ENCODE measurements around the gene PTPRE.

DNA sequence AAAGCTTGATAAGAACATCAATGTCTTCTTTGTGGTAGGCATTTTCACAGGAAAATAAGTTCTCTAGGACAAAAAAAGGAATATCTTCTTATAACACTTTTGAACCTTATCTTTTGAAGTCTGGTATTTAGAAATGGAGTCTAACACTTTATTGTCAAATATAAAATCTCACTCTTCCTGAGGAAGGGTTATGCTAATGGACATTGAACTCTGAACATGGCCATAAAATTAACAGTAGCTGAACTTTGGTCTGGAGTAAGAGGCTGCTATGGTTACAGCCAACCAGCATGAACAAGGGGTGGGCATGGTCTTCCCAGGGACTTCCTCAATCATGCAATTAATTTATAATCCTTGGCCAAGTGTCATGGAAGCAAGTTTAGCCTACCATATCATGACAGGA lies 14.2 kb upstream of the PTPRE start, which contains the start of gene CLRN3:
- no peak for TF ChIP-seq RAD21 (IDR thresholded peaks at IDR 0.05; ENCODE audit: insufficient read depth, low read depth, low read length)
- no peak for TF ChIP-seq KAT2A (conservative IDR thresholded peaks at IDR 0.05; ENCODE audit: control insufficient read depth, low read depth, low read length)
- no peak for TF ChIP-seq TBL1XR1 (IDR thresholded peaks at IDR 0.05; ENCODE audit: low read depth, low read length)
- no peak for TF ChIP-seq EP300 (IDR thresholded peaks at IDR 0.05; ENCODE audit: borderline replicate concordance in 1 of 2, control insufficient read depth in 1 of 2, low read depth in 2 of 2, low read length in 2 of 2)
- TF ChIP-seq, protein P1, sequence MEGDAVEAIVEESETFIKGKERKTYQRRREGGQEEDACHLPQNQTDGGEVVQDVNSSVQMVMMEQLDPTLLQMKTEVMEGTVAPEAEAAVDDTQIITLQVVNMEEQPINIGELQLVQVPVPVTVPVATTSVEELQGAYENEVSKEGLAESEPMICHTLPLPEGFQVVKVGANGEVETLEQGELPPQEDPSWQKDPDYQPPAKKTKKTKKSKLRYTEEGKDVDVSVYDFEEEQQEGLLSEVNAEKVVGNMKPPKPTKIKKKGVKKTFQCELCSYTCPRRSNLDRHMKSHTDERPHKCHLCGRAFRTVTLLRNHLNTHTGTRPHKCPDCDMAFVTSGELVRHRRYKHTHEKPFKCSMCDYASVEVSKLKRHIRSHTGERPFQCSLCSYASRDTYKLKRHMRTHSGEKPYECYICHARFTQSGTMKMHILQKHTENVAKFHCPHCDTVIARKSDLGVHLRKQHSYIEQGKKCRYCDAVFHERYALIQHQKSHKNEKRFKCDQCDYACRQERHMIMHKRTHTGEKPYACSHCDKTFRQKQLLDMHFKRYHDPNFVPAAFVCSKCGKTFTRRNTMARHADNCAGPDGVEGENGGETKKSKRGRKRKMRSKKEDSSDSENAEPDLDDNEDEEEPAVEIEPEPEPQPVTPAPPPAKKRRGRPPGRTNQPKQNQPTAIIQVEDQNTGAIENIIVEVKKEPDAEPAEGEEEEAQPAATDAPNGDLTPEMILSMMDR (IDR thresholded peaks at IDR 0.05 in 2 of 3, conservative IDR thresholded peaks at IDR 0.05 in 1 of 3; ENCODE audit: control insufficient read depth in 2 of 3, extremely low read depth in 1 of 3, insufficient read depth in 1 of 3, low read depth in 3 of 3, low read length in 3 of 3), result no peak
- TF ChIP-seq POLR2A (IDR thresholded peaks at IDR 0.05; ENCODE audit: low read depth, low read length), result no peak
- TF ChIP-seq, protein P2, sequence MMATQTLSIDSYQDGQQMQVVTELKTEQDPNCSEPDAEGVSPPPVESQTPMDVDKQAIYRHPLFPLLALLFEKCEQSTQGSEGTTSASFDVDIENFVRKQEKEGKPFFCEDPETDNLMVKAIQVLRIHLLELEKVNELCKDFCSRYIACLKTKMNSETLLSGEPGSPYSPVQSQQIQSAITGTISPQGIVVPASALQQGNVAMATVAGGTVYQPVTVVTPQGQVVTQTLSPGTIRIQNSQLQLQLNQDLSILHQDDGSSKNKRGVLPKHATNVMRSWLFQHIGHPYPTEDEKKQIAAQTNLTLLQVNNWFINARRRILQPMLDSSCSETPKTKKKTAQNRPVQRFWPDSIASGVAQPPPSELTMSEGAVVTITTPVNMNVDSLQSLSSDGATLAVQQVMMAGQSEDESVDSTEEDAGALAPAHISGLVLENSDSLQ (IDR thresholded peaks at IDR 0.05), result no peak
- TF ChIP-seq SP1 (IDR thresholded peaks at IDR 0.05; ENCODE audit: low read depth, low read length), result no peak
- no peak for TF ChIP-seq TAF1 (IDR thresholded peaks at IDR 0.05; ENCODE audit: borderline replicate concordance, low read depth, low read length)
